ENCODE measurements around the gene RAD18.

GRCh38 chr3:8885536-8886316, 77.5 kb downstream of the RAD18 start:
- TF ChIP-seq CTCF (IDR thresholded peaks at IDR 0.05; ENCODE audit: poor library complexity) = no peak
- TF ChIP-seq EZH2 (IDR thresholded peaks at IDR 0.05; ENCODE audit: borderline replicate concordance) = no peak
- no peak for TF ChIP-seq EZH2phosphoT487 (IDR thresholded peaks at IDR 0.05; ENCODE audit: low read depth, severe bottlenecking, unreplicated experiment)

Data from hepatocyte (in vitro differentiated cells).